Transverse colon (tissue), 4 donors: Measurements from ENCODE around the gene LHX2. TPM values are rescaled to one million over a fixed set of nuclear protein-coding genes. Genes with fewer than 3 reads are reported as not detected.

ENCODE experiments used
- DNase-seq: peaks from one replicate; pipeline ENCODE4 v3.0.0-alpha.2; 2019
- H3K27ac ChIP-seq, 4 donors: fragments of 200-600 bp; sonication (generic); 2 replicates each; pipeline ENCODE4 v1.5.1; 2016 to 2018; ENCODE audit warnings: inconsistent platforms in 4 of 4
- H3K27me3 ChIP-seq: fragments of 200-600 bp; sonication (generic); 2 replicates; pipeline ENCODE4 v1.5.1; 2017; ENCODE audit warnings: inconsistent platforms
- H3K36me3 ChIP-seq, 4 donors: fragments of 200-600 bp; sonication (generic); 2 replicates each; pipeline ENCODE4 v1.5.1; 2017 to 2019; ENCODE audit warnings: inconsistent platforms in 4 of 4
- H3K4me1 ChIP-seq, 4 donors: fragments of 200-600 bp; sonication (generic); 2 replicates each; pipeline ENCODE4 v1.5.1; 2017 to 2020; ENCODE audit warnings: inconsistent platforms in 4 of 4
- H3K4me3 ChIP-seq, 4 donors: fragments of 200-600 bp; sonication (generic); 1 replicate in 1 of 4; 2 replicates in 3 of 4; pipeline versions ENCODE4 v1.5.1 to v1.6.1; 2017 to 2019; ENCODE audit warnings: inconsistent platforms in 4 of 4
- H3K9me3 ChIP-seq, 2 donors: fragments of 200-600 bp; sonication (generic); 2 replicates each; pipeline ENCODE4 v1.5.1; 2017 to 2019; ENCODE audit warnings: inconsistent platforms in 2 of 2
- EP300 ChIP-seq: sonication (generic); formaldehyde crosslinking; IDR thresholded peaks from one replicate; pipeline ENCODE4 v1.6.1; 2017; ENCODE audit warnings: antibody characterized with exemption, low read depth
- POLR2A ChIP-seq: fragments of 450-650 bp; IDR thresholded peaks from one replicate; pipeline ENCODE4 v1.6.1; 2016; ENCODE audit warnings: antibody characterized with exemption, mild to moderate bottlenecking, moderate library complexity
- POLR2AphosphoS5 ChIP-seq, 3 donors: sonication (generic); formaldehyde crosslinking; IDR thresholded peaks; one replicate each; pipeline ENCODE4 v1.6.1; 2016; ENCODE audit warnings: antibody characterized with exemption in 3 of 3
- WGBS, 2 donors: methylation state at CpG; one replicate each; pipeline ENCODE4 v1.1.5; 2018; ENCODE audit warnings: low coverage in 1 of 2; 5-methylcytosine and 5-hydroxymethylcytosine counted together
- in situ Hi-C, 4 donors: fragments of 200-750 bp; cut with MboI; loops; one replicate each; pipeline versions ENCODE4 v1.15.0 to v1.15.1; 2017; ENCODE audit warnings: low sequenced_read_pairs in 3 of 4, low pct_ligation_motif_present in 1 of 4, low pct_unique_long_range_greater_than_20kb in 1 of 4
- intact Hi-C: fragments of 100-400 bp; cut with DNase I; formaldehyde crosslinking; loops from one replicate; pipeline ENCODE4 v1.15.1; 2023; ENCODE audit warnings: low total_unique reads
- total RNA-seq, 4 donors: library from RNA; depleted of rRNA; stranded (reverse); fragments of >200 nt; gene quantifications; one replicate each; pipeline ENCODE4 v1.1.0, GENCODE V29; 2016
- TF ChIP-seq, protein P1 (sequence below), 5 experiments: fragments of 200-600 bp in 3 of 5; fragments of 450-650 bp in 2 of 5; sonication (generic) in 3 of 5; IDR thresholded peaks; 1 replicate in 2 of 5; 2 replicates in 3 of 5; pipeline ENCODE4 v1.5.1; 2016 to 2017; ENCODE audit warnings: antibody characterized with exemption in 5 of 5, inconsistent platforms in 3 of 5, mild to moderate bottlenecking in 2 of 5, moderate library complexity in 1 of 5

The LHX2 gene
- total RNA-seq, 4 donors from 2014 or later, result not detected

GRCh38 chr9:124075761-124076160 lies 64.2 kb downstream of the LHX2 start:
- Histone ChIP-seq H3K4me3 (no peak overlapping the region), H3K27me3 (peaks cover 23% of the 10 kb centered on the region), H3K36me3 (no peaks in the 10 kb centered on the region), H3K9me3 (no peaks in the 10 kb centered on the region), H3K4me1 (no peaks in the 10 kb centered on the region), H3K27ac (no peak overlapping the region)
- TF ChIP-seq POLR2A, result no peak
- no peak for TF ChIP-seq POLR2AphosphoS5 (IDR thresholded peaks at IDR 0.05)
- TF ChIP-seq, protein P1, sequence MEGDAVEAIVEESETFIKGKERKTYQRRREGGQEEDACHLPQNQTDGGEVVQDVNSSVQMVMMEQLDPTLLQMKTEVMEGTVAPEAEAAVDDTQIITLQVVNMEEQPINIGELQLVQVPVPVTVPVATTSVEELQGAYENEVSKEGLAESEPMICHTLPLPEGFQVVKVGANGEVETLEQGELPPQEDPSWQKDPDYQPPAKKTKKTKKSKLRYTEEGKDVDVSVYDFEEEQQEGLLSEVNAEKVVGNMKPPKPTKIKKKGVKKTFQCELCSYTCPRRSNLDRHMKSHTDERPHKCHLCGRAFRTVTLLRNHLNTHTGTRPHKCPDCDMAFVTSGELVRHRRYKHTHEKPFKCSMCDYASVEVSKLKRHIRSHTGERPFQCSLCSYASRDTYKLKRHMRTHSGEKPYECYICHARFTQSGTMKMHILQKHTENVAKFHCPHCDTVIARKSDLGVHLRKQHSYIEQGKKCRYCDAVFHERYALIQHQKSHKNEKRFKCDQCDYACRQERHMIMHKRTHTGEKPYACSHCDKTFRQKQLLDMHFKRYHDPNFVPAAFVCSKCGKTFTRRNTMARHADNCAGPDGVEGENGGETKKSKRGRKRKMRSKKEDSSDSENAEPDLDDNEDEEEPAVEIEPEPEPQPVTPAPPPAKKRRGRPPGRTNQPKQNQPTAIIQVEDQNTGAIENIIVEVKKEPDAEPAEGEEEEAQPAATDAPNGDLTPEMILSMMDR (IDR thresholded peaks at IDR 0.05), result no peak
- WGBS, 2 donors, result 81 to 85% methylated on average over 3 of the region's 3 CpGs
- in situ Hi-C loops (no loop called here), intact Hi-C loops (loop anchor here (5.0 kb wide), 1 partner anchor 817 kb away; no protein-coding TSS in a partner anchor)
- no peak for DNase-seq

GRCh38 chr9:124077915-124078572 lies 66.5 kb downstream of the LHX2 start:
- Histone ChIP-seq H3K36me3 (no peaks in the 10 kb centered on the region), H3K27me3 (peaks cover 13% of the 10 kb centered on the region), H3K27ac (no peak overlapping the region), H3K4me1 (no peaks in the 10 kb centered on the region), H3K9me3 (no peaks in the 10 kb centered on the region), H3K4me3 (no peak overlapping the region)
- TF ChIP-seq POLR2AphosphoS5 (IDR thresholded peaks at IDR 0.05) (no peak), POLR2A (no peak), EP300 (no peak)
- TF ChIP-seq, protein P1 (IDR thresholded peaks at IDR 0.05), result no peak
- WGBS, 2 donors, result 87 to 89% methylated on average over 2 to 3 of the region's 3 CpGs
- in situ Hi-C loops (no loop called here), intact Hi-C loops (loop anchor here (5.0 kb wide), 1 partner anchor 814 kb away; no protein-coding TSS in a partner anchor)
- no peak for DNase-seq

DNA sequence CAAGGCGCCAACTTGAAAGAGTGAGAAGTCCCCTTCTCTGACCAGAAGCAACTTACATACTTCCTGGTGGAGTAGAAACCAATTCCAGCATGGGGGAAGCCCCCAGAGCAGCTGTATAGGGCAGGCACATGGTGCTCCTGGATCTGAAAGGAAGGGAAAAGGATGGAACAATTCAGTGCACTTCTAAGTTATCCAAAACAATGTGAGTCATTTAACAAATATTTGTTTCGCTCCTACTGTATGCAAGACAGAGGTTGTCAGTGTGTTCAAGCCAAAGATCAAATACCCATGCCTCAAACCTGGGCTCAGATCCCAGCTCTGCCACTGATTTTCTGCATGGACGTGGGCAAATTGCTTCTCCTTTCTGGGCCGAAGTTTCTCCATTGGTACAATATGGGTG lies 67.1 kb downstream of the LHX2 start:
- Histone ChIP-seq H3K27ac (no peak overlapping the region), H3K4me1 (no peaks in the 10 kb centered on the region), H3K4me3 (no peak overlapping the region), H3K9me3 (no peaks in the 10 kb centered on the region), H3K36me3 (no peaks in the 10 kb centered on the region), H3K27me3 (peaks cover 13% of the 10 kb centered on the region)
- in situ Hi-C loops (no loop called here), intact Hi-C loops (loop anchor here (5.0 kb wide), 1 partner anchor 814 kb away; no protein-coding TSS in a partner anchor)
- WGBS, 2 donors, result 80 to 94% methylated on average over 2 to 4 of the region's 4 CpGs
- TF ChIP-seq POLR2A, result no peak
- TF ChIP-seq, protein P1 (IDR thresholded peaks at IDR 0.05), result no peak
- TF ChIP-seq POLR2AphosphoS5 (IDR thresholded peaks at IDR 0.05), result no peak
- no peak for TF ChIP-seq EP300
- no peak for DNase-seq

DNA sequence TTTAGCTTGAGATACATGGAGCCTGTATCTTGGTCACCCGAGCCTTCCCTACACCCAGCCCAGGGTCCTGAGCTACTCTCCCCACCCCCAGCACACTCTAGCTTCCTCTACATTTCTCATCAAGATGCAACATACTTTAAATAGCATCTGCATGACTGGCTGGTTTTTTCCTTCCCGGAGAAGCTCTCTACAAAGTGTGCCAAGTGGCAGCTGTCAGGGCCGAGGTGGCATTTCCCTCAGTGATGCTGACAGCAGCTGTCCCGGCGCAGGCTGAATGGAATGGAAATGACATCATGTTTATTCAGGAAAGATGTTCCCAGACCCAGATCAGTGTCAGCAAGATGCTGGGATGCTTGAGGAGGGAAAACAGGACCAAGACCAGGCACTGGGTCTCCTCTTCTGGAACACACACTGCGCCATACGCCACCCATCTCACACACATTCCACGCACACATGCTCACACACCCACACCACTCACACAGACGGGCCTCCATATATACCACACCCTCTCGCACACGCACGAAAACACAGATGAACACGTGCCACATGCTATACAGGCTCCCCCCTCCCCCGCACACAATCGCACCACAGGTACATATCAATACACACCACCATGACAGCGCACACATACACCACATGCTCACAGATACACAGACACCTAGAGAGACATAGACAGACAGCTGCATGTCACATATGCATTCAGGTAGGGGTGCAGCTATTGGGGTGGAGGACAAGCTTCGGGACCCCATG lies 67.8 kb downstream of the LHX2 start:
- intact Hi-C loops (loop anchor here (5.0 kb wide), 1 partner anchor 813 kb away; no protein-coding TSS in a partner anchor), in situ Hi-C loops (no loop called here)
- H3K27me3 ChIP-seq, result peaks cover 13% of the 10 kb centered on the region
- WGBS, 2 donors, result 76 to 86% methylated on average over 6 to 17 of the region's 17 CpGs
- H3K4me1 ChIP-seq, result no peaks in the 10 kb centered on the region
- no peak for DNase-seq
- TF ChIP-seq POLR2A, result no peak
- TF ChIP-seq, protein P1 (IDR thresholded peaks at IDR 0.05), result no peak
- no peak for TF ChIP-seq EP300
- no peak for TF ChIP-seq POLR2AphosphoS5 (IDR thresholded peaks at IDR 0.05)
- no peak overlapping the region for H3K27ac ChIP-seq
- H3K4me3 ChIP-seq, result no peak overlapping the region
- H3K36me3 ChIP-seq, result no peaks in the 10 kb centered on the region
- no peaks in the 10 kb centered on the region for H3K9me3 ChIP-seq
